Stimulated activated CD4-positive, alpha-beta T cell treated with anti-CD3 and anti-CD28 coated beads, Interleukin-1b, Interleukin-23, amount 100 ng/mL, for 4 hours (primary cell): ENCODE results near the gene TMEM86A.

Experiments used
- DNase-seq, 2 donors: peaks; one replicate each; pipeline ENCODE4 v3.0.0-alpha.2; 2020; ENCODE audit warnings: low read depth in 2 of 2

The TMEM86A gene

DNA sequence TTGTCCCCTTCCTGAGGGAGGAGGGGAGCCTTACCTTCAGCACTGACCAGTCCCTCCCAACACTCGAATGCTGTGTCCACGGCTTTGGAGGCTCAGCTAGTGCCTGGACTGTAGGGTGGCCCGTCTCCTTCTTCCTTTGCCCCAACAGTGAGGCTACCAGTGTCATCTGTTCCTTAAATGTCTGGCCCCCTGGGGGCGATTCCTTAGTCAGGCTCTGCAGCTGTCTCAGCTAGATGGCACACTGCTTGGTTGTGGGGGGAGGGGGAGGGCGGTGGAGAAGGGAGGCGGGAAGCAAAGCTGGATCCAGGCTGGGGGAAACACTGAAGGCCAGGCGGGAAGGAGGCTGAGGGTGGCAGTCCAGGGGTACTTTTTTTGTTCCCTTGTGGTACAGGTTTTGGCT, 27.5 kb downstream of the TMEM86A start, which contains the start of gene IGSF22:
Gene IGSF22 (minus strand): TSS at position 149 of the 400 bp plus-strand sequence. CDS start 1,952 bp downstream, outside the sequence.
- no peak for DNase-seq

DNA sequence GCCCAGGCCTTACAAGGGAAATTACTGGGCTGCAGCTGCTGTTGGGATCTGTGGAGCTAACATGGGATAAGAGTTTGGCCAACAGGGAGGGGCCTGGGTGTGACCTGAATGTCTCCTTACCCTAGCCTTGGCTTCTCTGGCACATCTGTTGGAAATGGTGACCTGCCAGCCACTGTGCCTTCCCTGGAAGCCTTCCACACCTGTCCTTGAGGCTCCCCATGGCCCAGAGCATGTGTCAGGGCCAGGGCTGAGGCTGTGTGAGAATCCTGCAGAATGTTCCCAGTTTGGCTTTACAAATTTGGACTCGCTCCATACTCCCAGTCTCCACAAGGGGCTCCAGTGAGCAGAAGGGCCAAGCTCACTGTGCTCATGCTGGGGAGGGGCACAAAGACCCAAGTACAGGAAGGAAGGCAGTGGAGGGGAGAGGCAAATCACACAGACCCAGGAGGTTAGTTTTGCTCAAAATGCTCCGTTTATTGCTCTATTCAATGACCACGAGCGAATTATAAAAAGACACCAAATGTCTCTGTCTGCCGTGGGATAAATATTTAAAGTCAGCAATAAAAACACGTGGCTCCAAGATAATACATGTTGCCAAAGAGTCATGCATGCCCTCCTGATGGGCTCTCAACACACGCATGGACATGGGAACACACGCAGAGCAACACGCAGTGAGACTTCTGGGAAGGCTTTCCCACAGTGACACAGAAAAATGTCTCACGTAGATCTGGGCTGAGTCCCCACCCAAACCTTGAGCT, 29.1 kb downstream of the TMEM86A start:
- DNase-seq = peak; percentile 34 to 42

DNA sequence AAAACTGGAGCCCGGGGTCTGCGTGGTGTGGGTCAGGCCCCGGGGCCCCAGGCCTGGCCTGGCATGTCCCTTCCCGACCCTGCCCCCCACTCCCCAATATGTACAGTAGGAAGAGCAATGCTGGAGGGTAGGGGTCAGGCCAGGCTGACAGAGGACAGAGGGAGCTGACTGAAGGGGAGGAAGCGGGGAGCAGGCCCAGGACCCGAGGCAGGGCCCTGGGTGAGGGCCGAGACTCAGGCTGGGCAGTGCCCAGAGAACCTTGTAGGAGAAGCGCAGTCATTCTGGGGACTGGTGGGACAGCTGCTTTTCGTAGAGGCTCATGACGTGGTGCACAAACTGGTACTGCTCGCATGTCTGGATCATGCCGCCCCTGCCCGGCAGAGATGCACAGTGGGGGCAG, 30.1 kb downstream of the TMEM86A start:
- no peak for DNase-seq

DNA sequence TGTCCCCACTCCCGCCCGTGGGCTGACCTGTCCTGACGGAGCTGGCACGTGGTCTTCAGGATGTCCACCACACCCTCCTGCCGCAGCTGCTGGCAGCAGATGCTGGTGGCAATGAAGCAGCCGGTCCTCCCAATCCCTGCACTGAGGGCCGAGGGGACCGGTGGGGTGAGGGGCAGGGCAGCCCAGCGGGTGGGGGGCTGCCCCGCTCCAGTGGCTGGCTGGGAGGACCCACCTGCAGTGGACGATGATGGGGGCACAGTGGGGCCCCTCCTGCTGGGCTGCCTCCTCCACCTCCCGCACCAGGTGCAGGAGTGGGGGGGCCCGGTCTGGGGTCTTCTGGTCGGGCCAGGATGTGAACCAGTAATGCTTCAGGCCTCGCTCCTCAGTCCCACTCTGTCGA, 30.8 kb downstream of the TMEM86A start:
- DNase-seq = no peak

DNA sequence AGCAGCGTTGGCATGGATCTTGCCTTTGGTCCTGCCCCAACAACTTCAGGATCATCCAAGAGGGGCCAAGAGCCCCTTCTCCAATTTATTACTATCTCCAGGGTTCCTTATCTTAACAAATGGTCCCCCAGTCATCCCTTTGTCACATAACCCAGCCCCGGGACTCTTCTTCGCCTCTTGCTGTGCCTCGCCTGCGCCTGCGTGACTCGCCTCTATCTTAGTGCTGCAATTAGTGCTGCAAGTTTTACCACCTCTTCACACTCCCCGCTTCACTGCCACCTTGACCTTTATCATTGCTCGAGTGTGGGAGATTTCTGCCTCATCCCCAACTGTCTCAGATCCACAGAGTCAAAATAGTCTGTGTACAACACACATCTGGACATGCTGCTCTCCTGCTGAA, 31.4 kb downstream of the TMEM86A start:
- DNase-seq = no peak

DNA sequence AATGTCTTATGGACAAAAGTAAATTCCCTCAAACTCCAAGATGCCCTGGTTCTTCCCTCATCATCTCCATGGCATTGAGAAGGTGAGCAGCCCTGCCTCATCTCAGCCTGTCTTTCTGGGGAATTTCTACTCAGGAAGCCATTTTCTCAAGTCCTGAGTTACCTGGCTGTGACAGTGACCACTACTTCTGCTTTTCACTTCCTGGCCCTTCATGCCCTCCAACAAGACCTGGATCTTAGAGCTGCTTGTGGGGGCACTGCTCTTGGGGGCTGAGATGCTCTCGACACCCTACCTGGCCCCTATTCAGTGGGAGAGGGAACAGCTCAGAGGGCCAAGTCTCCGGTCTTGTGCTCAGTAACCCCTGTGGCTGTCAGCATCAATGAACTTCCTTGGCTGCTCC, 32.9 kb downstream of the TMEM86A start:
- DNase-seq = no peak

DNA sequence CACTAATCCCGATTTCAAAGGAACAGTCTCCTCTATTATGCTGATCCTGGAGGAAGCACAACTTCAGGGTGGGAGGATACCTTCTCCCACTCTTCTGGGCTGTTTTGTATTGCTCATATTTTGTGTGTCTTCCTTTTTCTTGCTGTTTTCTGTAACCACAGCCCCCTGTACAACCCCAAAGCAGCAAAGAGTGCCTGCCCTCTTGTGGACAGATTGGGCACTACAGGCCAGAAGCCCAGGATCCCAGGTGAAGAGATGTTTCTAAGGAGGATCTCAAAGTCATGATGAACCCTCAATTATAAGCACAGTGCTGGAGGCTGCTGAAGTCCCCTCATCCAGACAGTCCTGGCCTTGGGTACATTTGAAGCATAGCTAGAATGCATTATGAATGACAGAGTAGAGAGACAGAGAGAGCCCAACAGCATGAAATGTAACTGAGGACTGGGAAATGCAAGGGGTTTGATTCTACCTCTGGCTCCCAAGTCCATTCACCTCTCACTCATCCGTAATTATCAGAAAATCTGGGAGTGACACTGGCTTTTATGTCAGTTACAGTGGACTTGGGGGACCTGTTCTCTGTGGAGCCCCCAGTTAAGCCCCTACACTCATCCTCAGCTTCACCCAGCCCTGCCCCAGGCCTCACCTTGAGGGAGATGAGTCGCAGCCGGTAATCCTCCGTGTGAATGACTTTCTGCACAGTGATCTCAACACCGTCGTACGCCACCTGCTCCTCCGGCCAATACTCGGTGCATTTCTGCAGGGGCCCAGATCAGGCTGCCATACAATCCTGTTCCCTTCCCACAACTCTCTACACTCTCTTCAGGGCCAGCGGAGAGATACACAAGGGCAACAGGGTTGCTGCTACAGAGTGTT, 33.6 kb downstream of the TMEM86A start:
- DNase-seq = peak; percentile 64 to 74

DNA sequence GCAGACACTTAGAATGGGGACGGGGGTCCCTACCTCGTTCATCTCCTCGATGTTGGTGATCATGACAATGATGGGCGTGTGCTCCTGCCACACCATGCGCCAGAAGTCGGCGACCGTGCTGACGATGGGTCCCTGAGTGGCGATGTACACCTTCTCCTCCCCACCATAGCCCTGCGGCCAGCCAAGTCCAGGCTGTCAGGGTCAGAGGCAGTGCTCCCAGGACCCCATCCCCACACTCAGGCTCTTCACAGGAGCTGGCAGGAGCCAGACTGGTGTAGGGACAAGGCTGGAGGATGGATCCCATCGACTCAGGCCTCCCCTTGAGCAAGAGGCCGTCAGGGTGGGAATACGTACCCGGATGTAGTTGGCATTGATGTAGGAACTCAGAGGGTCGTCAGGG, 34.6 kb downstream of the TMEM86A start:
- DNase-seq = no peak

DNA sequence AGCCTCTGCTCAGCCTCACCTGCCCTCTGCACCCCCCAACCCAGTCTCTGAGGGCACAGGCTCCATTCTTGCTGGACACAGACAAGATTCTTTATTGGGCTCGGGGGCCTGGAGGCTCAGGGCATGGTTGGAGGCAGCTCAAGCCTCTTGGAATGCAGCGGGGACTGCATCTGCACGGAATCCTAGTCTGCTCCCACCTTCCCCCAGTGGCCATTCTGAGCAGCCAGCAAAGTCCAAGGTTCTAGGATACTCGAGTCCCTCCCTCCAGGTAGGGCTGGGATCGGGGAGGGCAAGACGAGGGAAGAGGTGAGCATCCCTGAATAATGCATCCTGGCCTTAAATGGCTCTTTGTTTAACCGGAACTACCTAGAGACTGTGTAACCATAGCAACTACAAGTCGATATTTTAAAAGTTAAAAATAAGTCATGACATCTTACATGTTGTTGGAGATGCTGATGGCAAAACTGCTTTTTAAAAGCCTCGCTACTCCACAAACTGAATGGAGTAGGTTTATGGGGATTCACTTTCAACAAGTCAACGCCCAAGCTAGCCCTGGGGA, 38.1 kb downstream of the TMEM86A start:
- no peak for DNase-seq

DNA sequence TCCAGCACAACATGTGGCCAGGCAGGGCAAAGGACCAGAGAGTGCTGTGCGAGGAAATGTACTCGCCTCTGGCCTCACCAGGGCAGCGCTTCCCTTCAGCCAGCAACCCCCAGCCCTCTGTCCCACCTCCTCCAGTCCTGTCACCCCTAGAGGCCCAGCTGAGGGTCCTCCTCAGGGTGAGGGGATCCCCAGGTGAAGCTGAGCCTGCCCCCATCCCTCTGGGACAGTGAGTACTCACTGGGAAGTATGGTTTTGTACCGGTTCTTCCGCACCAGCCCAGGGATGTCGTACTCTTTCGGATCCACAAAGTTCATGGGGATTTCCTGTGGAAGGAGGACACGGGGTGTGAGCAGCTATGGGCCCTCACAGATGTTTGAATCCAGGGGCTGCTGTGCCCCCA, 39.1 kb downstream of the TMEM86A start:
- no peak for DNase-seq

DNA sequence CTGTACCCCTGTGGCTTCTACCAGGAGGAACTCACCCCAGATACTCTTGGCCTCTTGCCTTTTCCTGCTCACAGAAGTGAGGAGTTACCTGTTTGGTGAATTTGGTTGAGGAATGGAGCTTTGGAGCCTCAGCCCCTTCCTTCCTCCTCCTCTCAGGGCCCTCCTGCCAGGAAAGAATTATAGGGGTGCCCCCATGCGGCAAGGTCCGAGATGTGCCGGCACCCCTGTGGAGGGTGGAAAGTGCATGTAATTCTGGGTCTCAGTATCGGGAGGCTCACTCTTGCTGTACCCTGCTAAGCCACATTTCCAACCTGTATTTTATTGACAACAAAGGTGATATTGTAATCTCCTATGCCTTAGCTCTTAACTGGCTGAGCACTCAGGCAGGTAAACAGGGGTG, 41.1 kb downstream of the TMEM86A start:
- DNase-seq = no peak

DNA sequence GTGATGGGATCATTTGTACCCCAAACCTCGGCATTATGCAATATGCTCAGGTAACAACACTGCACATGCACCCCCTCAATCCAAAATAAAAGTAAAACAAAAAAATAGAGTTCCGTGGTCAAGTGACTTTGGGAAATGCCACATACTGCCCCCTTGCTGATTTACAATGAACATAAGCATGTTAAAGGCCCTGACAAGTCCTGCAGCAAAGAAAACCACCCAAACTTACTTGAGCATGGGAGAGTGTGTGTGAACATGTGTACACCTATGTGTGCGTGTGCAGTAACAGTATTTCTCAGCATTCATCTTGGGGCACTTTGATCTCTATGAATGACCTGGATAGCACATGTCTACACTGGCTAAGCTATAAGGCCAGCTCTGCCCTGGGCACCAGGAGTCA, 43.2 kb downstream of the TMEM86A start:
- DNase-seq = no peak

DNA sequence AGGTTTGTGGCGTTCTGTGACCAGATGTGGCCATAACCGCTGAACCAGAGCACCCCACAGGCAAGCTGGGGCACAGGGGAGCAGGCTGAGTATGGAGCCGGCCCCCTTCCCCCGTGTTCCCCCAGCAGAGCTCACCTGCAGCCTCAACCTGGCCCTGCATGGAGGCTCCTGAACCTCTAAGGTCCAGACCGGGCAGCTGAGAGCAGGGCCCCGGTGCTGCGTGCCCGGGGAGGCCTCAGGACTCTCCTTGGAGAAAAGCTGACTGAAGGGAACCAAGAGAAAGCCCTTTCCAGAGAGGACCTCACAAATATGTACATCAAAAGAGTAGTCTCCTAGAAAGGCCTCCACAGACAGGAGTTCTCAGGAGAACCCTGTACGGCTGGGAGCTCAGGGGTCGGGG, 44.8 kb downstream of the TMEM86A start:
- DNase-seq = no peak

DNA sequence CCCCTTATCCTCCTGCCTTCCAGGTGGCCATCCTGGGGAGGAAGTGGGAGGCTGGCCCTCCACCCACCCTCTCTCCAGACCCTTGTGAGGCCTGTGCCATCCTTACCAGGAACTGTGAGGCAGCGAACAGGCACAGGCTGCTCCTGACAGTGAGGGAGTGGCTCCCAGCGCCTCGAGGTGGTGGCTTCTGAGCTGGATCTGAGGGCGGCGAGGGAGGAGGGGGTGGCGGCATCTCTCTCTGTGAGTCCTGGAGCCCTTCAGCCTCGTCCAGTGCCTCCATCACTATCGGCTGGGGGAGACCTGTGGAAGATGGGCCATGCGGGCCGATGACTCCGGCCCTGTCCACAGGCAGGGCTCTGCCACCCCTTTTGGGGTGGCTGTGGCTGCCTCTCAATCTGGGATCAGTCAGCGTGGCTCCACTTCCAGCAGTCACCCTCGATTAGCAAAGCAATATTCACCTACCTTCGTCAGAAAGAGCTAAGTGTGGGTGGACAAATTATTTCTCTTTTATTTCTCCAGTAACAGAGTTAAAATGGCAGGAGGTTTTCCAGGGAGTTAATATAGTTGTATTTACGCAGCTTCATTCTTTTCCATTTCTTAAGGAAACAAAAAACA, 45.4 kb downstream of the TMEM86A start:
- DNase-seq = no peak

DNA sequence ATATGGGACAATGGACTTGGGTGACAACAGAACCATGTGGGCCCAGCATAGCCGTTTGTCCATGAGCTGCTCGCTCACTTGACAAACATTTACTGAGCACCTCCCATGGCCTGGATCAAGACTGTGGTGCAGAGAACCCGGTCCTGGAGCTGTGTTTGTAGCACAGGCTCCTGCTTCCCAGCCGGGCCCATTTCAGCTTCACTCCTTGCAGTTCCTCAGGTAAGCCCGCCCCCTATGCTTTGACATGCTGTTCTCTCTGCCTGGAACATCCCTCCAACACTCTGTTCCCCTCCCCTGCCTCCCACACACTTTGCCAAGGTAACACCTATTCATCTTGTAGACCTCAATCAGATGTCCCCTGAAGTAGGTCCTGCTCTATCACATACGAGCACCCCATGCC, 46.7 kb downstream of the TMEM86A start:
- DNase-seq = no peak

DNA sequence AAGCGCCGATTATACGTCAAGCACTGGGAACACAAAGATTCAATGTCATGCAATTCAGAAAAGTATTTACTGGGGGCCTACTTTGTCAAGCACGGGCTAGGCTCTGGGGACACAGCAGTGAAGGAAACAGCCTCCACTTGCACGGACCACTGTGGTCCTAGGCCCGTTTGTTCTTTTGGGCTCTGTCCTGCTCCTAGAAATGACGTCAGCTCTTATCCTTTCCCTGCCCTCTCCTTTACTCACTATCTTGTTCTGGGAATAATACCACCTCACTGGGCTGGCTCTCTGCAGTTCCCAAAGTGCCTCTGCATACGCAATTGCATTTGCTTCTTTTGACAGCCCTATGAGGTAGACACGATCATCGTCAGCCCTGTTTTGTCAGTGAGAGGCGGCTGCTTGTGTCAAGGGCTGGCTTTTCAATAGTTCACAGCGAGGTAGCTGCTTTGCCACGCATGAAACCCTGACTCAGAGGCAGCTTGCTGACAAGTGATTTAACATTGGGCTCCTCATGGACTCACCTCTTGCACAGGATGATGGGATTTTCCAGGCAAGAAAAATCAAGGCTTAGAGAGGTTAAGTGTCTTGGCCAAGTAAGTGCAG, 50.3 kb downstream of the TMEM86A start:
- no peak for DNase-seq

DNA sequence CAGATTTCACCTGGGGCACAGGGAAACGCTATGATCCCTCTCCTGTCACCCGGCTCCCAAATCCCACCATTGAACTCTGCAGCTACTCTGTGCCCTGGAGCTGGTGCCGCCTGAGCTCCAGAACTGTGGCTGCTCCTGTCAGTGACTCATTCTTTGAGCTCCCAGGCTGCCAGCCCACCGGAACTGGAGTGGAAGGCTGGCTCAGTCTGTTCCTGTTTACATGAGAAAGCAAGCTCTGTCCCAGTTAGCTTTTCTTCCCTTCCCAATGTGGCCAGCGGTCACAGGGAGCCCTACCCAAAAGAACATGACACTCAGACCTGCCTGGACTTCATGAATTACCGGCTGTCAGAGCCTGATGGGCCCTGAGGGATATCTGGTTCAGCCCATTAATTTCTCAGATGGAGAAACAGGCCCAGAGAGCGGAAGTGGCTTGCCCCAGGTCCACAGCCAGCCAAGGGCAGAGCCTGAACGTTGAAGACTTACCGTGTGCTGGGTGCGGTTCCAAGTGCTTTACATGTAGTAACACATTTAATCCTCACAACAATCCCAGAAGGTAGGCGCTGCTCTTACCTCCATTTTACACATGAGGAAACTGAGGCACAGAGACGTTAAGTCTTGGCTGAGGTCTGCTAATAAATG, 51.2 kb downstream of the TMEM86A start:
- DNase-seq = no peak

DNA sequence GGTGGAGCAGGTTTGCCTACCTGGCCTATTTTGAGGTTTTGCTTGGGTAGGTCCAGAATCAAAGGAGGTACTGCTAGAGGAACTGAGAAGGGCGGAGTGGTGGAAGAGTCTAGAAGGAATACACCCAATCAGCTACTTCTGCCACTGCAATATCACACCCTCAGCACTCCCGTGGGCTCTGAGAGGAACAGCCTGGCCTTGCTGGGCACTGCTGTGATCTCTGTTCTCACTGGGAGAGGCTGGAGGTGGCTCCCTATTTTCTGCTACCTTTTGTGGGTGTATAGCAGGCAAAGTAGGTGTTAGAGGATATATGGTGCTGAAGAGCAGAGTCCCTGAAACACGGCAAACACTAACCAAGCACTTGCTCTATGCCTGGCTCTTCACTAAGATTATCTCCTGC, 52.4 kb downstream of the TMEM86A start:
- DNase-seq = no peak

DNA sequence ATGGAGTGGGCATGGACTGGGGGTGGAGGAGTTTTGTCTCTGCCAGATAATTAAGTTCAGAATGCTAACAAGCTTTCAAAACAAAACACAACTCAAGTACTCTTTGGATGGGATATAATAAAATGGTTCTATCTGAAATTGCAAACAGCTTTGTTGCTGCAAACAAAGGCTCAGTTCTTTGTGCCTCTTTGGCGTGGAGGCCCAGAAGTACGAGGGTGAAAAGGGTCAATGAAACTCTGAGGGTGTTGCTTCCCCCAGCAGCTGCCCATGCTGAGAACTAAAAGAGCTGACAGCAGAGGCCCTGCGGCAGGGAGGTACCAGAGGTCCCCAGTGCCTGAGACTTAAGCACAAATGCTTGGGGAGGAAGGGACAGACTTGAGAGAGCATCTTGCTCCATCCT, 53.9 kb downstream of the TMEM86A start:
- DNase-seq = no peak

DNA sequence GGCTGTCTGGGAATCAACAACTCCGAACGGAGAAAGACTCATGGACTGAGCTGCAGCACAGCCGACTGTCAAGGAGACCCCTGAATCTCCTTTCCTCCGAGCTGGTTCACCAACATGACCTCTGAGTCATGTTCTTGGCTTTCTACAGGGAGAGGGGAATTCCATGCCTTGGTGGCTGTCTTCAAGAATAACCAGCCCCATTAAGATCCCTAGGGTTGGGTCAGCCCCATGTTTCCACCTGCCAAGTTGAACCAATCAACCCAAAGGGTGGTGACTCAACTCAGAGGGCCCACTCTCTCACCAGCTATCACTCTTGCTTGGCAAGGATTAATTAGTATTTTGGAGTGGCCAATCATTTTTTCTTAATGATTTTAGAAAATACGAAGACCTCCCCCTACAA, 55.7 kb downstream of the TMEM86A start:
- DNase-seq = no peak
